Glutamatergic neuron (in vitro differentiated cells): ENCODE data around the gene MRPL1. TPM values are rescaled to one million over a fixed set of nuclear protein-coding genes. Genes with fewer than 3 reads are reported as not detected.
"Not testable (repeated sequence)": the region's sequence is repeated elsewhere in the genome, so short reads cannot be mapped to it uniquely, and the experiment has no call there.

Source experiments
- DNase-seq: peaks from one replicate; pipeline ENCODE4 v3.0.0; 2022
- H3K27ac Mint-ChIP-seq: one replicate; pipeline ENCODE4 v1.8.0; 2020; ENCODE audit warnings: mild to moderate bottlenecking, mixed read lengths, inconsistent platforms; ENCODE audit not compliant: unreplicated experiment
- H3K27me3 Mint-ChIP-seq: one replicate; pipeline ENCODE4 v1.8.0; 2020; ENCODE audit warnings: mild to moderate bottlenecking, moderate library complexity, mixed read lengths, inconsistent platforms; ENCODE audit not compliant: unreplicated experiment
- H3K36me3 Mint-ChIP-seq: one replicate; pipeline ENCODE4 v1.8.0; 2020; ENCODE audit warnings: mild to moderate bottlenecking, mixed read lengths, inconsistent platforms; ENCODE audit not compliant: unreplicated experiment
- H3K4me1 Mint-ChIP-seq: one replicate; pipeline ENCODE4 v1.8.0; 2020; ENCODE audit warnings: mild to moderate bottlenecking, low read depth, mixed read lengths, inconsistent platforms; ENCODE audit not compliant: unreplicated experiment
- H3K4me3 Mint-ChIP-seq: one replicate; pipeline ENCODE4 v1.8.0; 2020; ENCODE audit warnings: mild to moderate bottlenecking, mixed read lengths, inconsistent platforms; ENCODE audit not compliant: unreplicated experiment
- H3K9me3 Mint-ChIP-seq: one replicate; pipeline ENCODE4 v1.8.0; 2020; ENCODE audit warnings: mild to moderate bottlenecking, moderate library complexity, mixed read lengths, inconsistent platforms; ENCODE audit not compliant: unreplicated experiment
- total RNA-seq: library from RNA; stranded (reverse); fragmentation: NEBNext Ultra II Directional; extraction: Animal tissue kit (Norgen Biotek cat#: 25700); gene quantifications from one replicate; pipeline ENCODE4 v1.2.1, GENCODE V29; 2021; ENCODE audit not compliant: unreplicated experiment
- TF ChIP-seq, protein P1 (sequence below): fragments of 200-600 bp; sonication (generic); IDR thresholded peaks from one replicate; pipeline ENCODE4 v1.5.0; 2021; ENCODE audit not compliant: partially characterized antibody, unreplicated experiment

The MRPL1 gene
- total RNA-seq, 1 donor from 2014 or later: 20.1 TPM

DNA sequence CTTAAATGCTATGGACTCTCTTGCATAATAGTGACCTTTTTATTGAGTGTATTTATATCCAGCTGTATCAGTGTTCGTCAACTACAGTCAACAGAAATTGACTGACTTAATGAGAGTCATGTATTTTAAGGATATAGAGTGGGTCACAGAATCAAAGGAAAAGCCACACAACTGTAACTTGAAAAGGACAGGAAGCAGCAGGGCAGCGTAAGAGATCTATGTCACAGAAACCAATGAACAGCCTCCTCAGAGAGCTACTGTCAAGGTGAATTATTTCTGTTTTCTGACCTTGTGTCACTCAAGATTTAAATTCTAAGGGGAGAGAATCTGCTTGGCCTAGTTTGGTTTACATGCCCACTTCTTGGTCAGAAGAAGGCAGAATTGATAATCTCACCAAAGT lies 100.4 kb downstream of the MRPL1 start:
- no peak for DNase-seq
- Mint-ChIP-seq H3K27ac (no peak overlapping the region), H3K4me1 (peaks cover 3% of the 10 kb centered on the region), H3K4me3 (no peak overlapping the region), H3K36me3 (no peaks in the 10 kb centered on the region), H3K9me3 (no peaks in the 10 kb centered on the region), H3K27me3 (peaks cover 2% of the 10 kb centered on the region)
- TF ChIP-seq, protein P1, sequence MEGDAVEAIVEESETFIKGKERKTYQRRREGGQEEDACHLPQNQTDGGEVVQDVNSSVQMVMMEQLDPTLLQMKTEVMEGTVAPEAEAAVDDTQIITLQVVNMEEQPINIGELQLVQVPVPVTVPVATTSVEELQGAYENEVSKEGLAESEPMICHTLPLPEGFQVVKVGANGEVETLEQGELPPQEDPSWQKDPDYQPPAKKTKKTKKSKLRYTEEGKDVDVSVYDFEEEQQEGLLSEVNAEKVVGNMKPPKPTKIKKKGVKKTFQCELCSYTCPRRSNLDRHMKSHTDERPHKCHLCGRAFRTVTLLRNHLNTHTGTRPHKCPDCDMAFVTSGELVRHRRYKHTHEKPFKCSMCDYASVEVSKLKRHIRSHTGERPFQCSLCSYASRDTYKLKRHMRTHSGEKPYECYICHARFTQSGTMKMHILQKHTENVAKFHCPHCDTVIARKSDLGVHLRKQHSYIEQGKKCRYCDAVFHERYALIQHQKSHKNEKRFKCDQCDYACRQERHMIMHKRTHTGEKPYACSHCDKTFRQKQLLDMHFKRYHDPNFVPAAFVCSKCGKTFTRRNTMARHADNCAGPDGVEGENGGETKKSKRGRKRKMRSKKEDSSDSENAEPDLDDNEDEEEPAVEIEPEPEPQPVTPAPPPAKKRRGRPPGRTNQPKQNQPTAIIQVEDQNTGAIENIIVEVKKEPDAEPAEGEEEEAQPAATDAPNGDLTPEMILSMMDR: no peak

DNA sequence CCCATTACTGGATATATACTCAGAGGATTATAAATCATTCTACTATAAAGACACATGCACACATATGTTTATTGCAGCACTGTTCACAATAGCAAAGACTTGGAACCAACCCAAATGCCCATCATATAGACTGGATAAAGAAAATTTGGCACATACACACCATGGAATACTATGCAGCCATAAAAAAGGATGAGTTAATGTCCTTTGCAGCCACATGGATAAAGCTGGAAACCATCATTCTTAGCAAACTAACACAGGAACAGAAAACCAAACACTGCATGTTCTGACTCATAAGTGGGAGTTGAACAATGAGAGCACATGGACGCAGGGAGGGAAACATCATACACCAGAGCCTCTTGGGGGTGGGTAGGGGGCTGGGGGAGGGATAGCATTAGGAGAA lies 111.0 kb downstream of the MRPL1 start:
- not testable (repeated sequence) for H3K4me1 Mint-ChIP-seq, H3K4me3 Mint-ChIP-seq, DNase-seq, H3K36me3 Mint-ChIP-seq, H3K9me3 Mint-ChIP-seq, H3K27me3 Mint-ChIP-seq, H3K27ac Mint-ChIP-seq

DNA sequence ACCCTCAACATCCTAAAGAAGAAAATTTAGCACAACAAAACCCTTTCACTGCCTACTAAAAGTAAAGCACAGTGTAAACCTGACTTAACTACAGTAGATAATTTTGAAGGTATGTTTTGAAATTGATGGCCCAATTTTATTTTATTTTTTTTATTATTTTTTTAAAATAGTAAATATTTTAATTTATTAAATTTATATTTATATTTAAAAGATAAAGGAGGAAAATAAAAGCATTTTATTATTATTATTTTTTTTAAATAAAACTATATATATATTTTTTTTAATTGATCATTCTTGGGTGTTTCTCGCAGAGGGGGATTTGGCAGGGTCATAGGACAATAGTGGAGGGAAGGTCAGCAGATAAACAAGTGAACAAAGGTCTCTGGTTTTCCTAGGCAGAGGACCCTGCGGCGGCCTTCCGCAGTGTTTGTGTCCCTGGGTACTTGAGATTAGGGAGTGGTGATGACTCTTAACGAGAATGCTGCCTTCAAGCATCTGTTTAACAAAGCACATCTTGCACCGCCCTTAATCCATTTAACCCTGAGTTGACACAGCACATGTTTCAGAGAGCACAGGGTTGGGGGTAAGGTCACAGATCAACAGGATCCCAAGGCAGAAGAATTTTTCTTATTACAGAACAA lies 120.4 kb downstream of the MRPL1 start:
- not testable (repeated sequence) for H3K9me3 Mint-ChIP-seq, H3K4me1 Mint-ChIP-seq, H3K27me3 Mint-ChIP-seq, H3K36me3 Mint-ChIP-seq, H3K4me3 Mint-ChIP-seq, H3K27ac Mint-ChIP-seq, DNase-seq

DNA sequence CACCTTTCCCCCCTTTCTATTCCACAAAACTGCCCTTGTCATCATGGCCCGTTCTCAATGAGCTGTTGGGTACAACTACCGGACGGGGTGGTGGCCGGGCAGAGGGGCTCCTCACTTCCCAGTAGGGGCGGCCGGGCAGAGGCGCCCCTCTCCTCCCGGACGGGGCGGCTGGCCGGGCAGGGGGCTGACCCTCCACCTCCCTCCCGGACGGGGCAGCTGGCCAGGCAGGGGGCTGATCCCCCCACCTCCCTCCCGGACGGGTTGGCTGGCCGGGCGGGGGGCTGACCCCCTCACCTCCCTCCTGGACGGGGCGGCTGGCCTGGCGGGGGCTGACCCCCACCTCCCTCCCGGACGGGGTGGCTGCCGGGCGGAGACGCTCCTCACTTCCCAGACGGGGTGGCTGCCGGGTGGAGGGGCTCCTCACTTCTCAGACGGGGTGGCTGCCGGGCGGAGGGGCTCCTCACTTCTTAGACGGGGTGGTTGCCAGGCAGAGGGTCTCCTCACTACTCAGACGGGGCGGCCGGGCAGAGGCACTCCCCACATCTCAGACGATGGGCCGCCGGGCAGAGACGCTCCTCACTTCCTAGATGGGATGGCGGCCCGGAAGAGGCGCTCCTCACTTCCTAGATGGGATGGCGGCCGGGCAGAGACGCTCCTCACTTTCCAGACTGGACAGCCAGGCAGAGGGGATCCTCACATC lies 121.1 kb downstream of the MRPL1 start:
- H3K27ac Mint-ChIP-seq, H3K9me3 Mint-ChIP-seq, H3K36me3 Mint-ChIP-seq, H3K27me3 Mint-ChIP-seq, H3K4me3 Mint-ChIP-seq, DNase-seq, H3K4me1 Mint-ChIP-seq: not testable (repeated sequence)

DNA sequence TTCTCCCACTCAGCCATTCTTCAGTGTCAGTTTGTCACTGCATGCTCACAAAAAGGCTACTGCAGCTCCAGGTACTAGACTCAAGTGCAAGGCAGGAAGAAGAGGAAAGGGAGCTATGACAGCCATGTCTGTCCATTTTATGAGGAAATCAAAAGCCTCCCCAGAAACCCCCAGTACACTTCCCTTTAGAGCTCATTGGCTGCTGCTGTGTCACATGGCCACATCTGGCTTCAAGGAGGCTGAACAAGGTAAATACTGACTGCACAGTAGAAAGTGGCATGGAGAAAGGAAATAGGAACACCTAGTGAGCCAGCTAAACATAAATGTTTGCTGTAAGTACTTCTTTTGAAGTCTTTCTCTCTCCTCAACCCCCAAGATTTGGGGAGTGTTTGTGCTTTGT lies 127.3 kb downstream of the MRPL1 start:
- peaks cover 3% of the 10 kb centered on the region for H3K36me3 Mint-ChIP-seq
- DNase-seq: no peak
- no peak overlapping the region for H3K27ac Mint-ChIP-seq
- H3K9me3 Mint-ChIP-seq: no peaks in the 10 kb centered on the region
- no peaks in the 10 kb centered on the region for H3K27me3 Mint-ChIP-seq
- TF ChIP-seq, protein P1: no peak
- H3K4me3 Mint-ChIP-seq: no peak overlapping the region
- H3K4me1 Mint-ChIP-seq: peaks cover 4% of the 10 kb centered on the region

DNA sequence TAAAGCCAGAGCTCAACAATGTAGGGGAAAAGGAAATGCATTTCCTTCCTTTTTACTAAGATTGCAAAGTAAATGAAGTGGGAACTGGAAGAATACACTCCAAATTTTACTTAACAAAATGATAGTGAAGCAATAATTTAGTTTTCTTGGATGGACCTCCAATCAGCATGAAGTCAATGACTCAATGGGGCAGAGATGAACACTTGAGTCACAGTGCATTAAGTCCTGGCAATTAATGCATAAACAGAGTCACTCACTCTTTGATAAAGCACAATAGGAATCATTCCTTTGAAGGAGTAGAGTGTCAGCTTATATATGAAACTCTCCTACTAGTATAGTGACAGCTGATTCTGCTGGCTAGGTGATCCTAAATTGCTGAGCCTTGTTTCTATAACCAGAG lies 127.8 kb downstream of the MRPL1 start:
- H3K9me3 Mint-ChIP-seq: no peaks in the 10 kb centered on the region
- DNase-seq: no peak
- peaks cover 4% of the 10 kb centered on the region for H3K4me1 Mint-ChIP-seq
- no peak overlapping the region for H3K4me3 Mint-ChIP-seq
- TF ChIP-seq, protein P1: no peak
- no peak overlapping the region for H3K27ac Mint-ChIP-seq
- no peaks in the 10 kb centered on the region for H3K27me3 Mint-ChIP-seq
- no peaks in the 10 kb centered on the region for H3K36me3 Mint-ChIP-seq
